HG02588 (cell line): ENCODE data around the gene CEP57.
"Not testable (repeated sequence)": the region's sequence is repeated elsewhere in the genome, so short reads cannot be mapped to it uniquely, and the experiment has no call there.

Experiments
- ATAC-seq: cut with Tn5 transposase; IDR thresholded peaks from one replicate; pipeline ENCODE4 v1.9.1; 2021; ENCODE audit warnings: mild to moderate bottlenecking, moderate library complexity; ENCODE audit not compliant: unreplicated experiment

CEP57 gene

GRCh38 chr11:95853138-95853537, 62.8 kb downstream of the CEP57 start:
- no peak for ATAC-seq

- ATAC-seq: no peak
These were observed 63.6 kb downstream of the CEP57 start for GRCh38 chr11:95853862-95854261.

- not testable (repeated sequence) for ATAC-seq
These were observed 64.1 kb downstream of the CEP57 start for GRCh38 chr11:95854362-95854761.

GRCh38 chr11:95860024-95860423, 69.7 kb downstream of the CEP57 start:
- ATAC-seq: not testable (repeated sequence)

- no peak for ATAC-seq
These were observed 73.3 kb downstream of the CEP57 start for GRCh38 chr11:95863486-95864140.

- no peak for ATAC-seq
These were observed 76.8 kb downstream of the CEP57 start for GRCh38 chr11:95867105-95867504.

- ATAC-seq: not testable (repeated sequence)
These were observed 80.6 kb downstream of the CEP57 start for GRCh38 chr11:95870877-95871276.

GRCh38 chr11:95877291-95877690, 87.0 kb downstream of the CEP57 start:
- no peak for ATAC-seq
